Heart left ventricle (tissue), 16 donors: Measurements from ENCODE around the gene AR. TPM values are rescaled to one million over a fixed set of nuclear protein-coding genes. Genes with fewer than 3 reads are reported as not detected.

Experiments
- ATAC-seq, 4 donors: fragments of 200-7000 bp; cut with Tn5 transposase; one replicate each; pipeline ENCODE4 v1.9.1; 2020 to 2022; ENCODE audit warnings: moderate library complexity in 4 of 4, mild to moderate bottlenecking in 3 of 4, moderate number of reproducible peaks in 1 of 4
- DNase-seq, 5 donors: peaks; one replicate each; pipeline ENCODE4 v3.0.0-alpha.2; 2020
- H3K27ac ChIP-seq, 12 donors: fragments of 200-600 bp; sonication (generic) in 4 of 12; one replicate each; pipeline versions ENCODE4 v1.5.0 to v1.8.0; 2016 to 2022; ENCODE audit warnings: mild to moderate bottlenecking in 2 of 12
- H3K27me3 ChIP-seq, 9 donors: fragments of 200-600 bp; sonication (generic) in 2 of 9; one replicate each; pipeline versions ENCODE4 v1.5.1 to v1.8.0; 2016 to 2022; ENCODE audit warnings: mild to moderate bottlenecking in 3 of 9
- H3K36me3 ChIP-seq, 9 donors: fragments of 200-600 bp; sonication (generic) in 2 of 9; one replicate each; pipeline versions ENCODE4 v1.5.0 to v1.8.0; 2018 to 2022; ENCODE audit warnings: mild to moderate bottlenecking in 2 of 9
- H3K4me1 ChIP-seq, 12 donors: fragments of 200-600 bp; sonication (generic) in 4 of 12; one replicate each; pipeline versions ENCODE4 v1.5.0 to v1.8.0; 2016 to 2022; ENCODE audit warnings: mild to moderate bottlenecking in 3 of 12
- H3K4me3 ChIP-seq, 12 donors: fragments of 200-600 bp; sonication (generic) in 4 of 12; one replicate each; pipeline versions ENCODE4 v1.5.0 to v1.8.0; 2017 to 2022; ENCODE audit warnings: mild to moderate bottlenecking in 9 of 12, moderate library complexity in 4 of 12
- H3K9me3 ChIP-seq, 12 donors: fragments of 200-600 bp; sonication (generic) in 4 of 12; one replicate each; pipeline versions ENCODE4 v1.5.0 to v1.8.0; 2016 to 2022; ENCODE audit warnings: mild to moderate bottlenecking in 1 of 12
- POLR2A ChIP-seq, 2 donors: fragments of 450-650 bp; IDR thresholded peaks; one replicate each; pipeline ENCODE4 v1.6.1; 2017; ENCODE audit warnings: antibody characterized with exemption in 2 of 2, mild to moderate bottlenecking in 2 of 2, moderate library complexity in 2 of 2
- WGBS, 4 donors: extraction: QIAGEN DNeasy Blood & Tissue Kit in 2 of 4; methylation state at CpG; one replicate each; pipeline versions ENCODE4 v1.1.5 to v1.1.7; 2013 to 2018; 5-methylcytosine and 5-hydroxymethylcytosine counted together
- intact Hi-C, 10 donors: fragments of 100-400 bp; cut with DNase I; formaldehyde crosslinking; loops; one replicate each; pipeline versions ENCODE4 v1.11.1 to v1.14.2; 2022
- polyA plus RNA-seq, 2 donors: library from polyadenylated mRNA; stranded (reverse); fragments of 200-250 nt; gene quantifications; one replicate each; pipeline ENCODE4 v1.2.3, GENCODE V29; 2013
- total RNA-seq, 9 donors: library from RNA; depleted of rRNA in 2 of 9; stranded (reverse); fragments of >200 nt in 2 of 9; fragmentation: NEBNext Ultra II Directional in 3 of 9; extraction: Animal tissue kit (Norgen Biotek cat#: 25700) in 3 of 9; gene quantifications; one replicate each; pipeline versions ENCODE4 v1.1.0 to v1.2.4, GENCODE V29; 2016 to 2023
- TF ChIP-seq, protein P1 (sequence below), 12 donors: fragments of 200-600 bp; sonication (generic) in 4 of 12; IDR thresholded peaks; one replicate each; pipeline versions ENCODE4 v1.5.0 to v1.8.0; 2018 to 2022; ENCODE audit warnings: antibody characterized with exemption in 12 of 12, mild to moderate bottlenecking in 5 of 12
- donor health status: ischemic (EF 13 %, LVEDD 7.1; RV severe dilation, severe dysfunction).
- donor health status: healthy with polysubstance abuse.
- donor health status: DM: no; HTN: yes; CAD: no.
- donor health status: DM: no; HTN: no; CAD: no.
- donor health status: ischemic (EF 25% LVEDD 6.9; RV normal size, moderate dysfunction).
- donor health status: ischemic (EF 25% LVEDD 5.7; RV mildly dilated, moderate dysfunction).
- donor health status: healthy.
- donor health status: DM: yes; HTN: yes; CAD: no.
- donor health status: ischemic (EF 35%, LVEDD 5.7; RV mildly dilated, moderate dysfunction).
- donor health status: nonischemic (EF 11% LVEDD 7.7; RV severe dilation, severe dysfunction).
- donor health status: DM: yes; HTN: yes; CAD: no.
- donor health status: PGD.
- donor health status: ischemic (EF 29% LVEDD 5.4; RV normal size, mild dysfunction).
- donor health status: nonischemic (EF 23%, LVEDD 6.1; RV moderate dilation, normal function).

AR gene
- total and polyA plus RNA-seq, 11 donors: 3.0 to 30.1 (median 18.1) TPM

DNA sequence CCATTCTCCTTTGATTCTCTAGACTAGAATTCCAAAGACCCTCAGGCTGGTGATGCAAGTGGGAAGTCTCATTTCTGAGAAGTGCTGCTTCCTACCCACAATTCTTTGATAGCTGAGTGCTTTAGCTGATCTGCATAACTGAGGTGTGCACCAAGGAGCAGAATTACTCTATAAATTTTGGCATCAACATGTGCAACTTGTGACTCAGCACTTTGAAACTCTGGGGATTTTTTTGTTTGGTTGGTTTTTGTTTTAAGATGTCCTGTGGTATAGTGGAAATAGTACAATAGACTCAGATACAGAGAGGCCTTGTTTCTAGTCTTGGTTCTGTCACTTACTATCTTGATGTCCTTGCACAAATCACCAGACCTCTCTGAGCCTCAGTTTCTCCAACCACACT is 148.4 kb downstream of the AR start:
- Histone ChIP-seq H3K4me3 (no peak overlapping the region), H3K9me3 (no peaks in the 10 kb centered on the region), H3K27ac (no peak overlapping the region), H3K4me1 (peaks cover 0 to 6% (median 0%) of the 10 kb centered on the region in 12 donors), H3K27me3 (no peaks in the 10 kb centered on the region), H3K36me3 (peaks cover 0 to 3% (median 0%) of the 10 kb centered on the region in 9 donors)
- DNase-seq: no peak
- no peak for TF ChIP-seq POLR2A (IDR thresholded peaks at IDR 0.05)
- TF ChIP-seq, protein P1, sequence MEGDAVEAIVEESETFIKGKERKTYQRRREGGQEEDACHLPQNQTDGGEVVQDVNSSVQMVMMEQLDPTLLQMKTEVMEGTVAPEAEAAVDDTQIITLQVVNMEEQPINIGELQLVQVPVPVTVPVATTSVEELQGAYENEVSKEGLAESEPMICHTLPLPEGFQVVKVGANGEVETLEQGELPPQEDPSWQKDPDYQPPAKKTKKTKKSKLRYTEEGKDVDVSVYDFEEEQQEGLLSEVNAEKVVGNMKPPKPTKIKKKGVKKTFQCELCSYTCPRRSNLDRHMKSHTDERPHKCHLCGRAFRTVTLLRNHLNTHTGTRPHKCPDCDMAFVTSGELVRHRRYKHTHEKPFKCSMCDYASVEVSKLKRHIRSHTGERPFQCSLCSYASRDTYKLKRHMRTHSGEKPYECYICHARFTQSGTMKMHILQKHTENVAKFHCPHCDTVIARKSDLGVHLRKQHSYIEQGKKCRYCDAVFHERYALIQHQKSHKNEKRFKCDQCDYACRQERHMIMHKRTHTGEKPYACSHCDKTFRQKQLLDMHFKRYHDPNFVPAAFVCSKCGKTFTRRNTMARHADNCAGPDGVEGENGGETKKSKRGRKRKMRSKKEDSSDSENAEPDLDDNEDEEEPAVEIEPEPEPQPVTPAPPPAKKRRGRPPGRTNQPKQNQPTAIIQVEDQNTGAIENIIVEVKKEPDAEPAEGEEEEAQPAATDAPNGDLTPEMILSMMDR (IDR thresholded peaks at IDR 0.05): no peak
- intact Hi-C loops: no loop called here
- no peak for ATAC-seq

DNA sequence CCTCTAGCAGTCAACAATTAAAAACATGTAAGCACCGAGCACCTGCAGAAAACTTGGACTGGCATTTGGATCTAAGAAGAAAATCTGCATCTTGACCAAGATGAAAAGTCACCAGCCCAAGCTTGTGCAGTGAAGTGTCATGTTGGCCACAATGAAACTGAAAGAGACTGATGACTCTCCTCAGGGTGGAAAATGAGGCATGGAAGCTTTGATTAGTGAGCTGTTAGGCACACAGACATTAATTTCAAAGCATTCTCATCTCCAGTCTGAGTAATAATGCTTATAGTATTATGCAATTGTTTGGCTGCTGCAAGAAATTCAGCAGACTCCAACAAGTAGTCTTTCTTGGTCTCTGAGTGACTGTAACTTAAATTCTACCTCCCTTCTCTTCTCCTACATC is 150.1 kb downstream of the AR start:
- TF ChIP-seq, protein P1 (IDR thresholded peaks at IDR 0.05): no peak
- TF ChIP-seq POLR2A (IDR thresholded peaks at IDR 0.05): no peak
- H3K27ac ChIP-seq: no peak overlapping the region
- H3K27me3 ChIP-seq: no peaks in the 10 kb centered on the region
- 83 to 91% (median 87%) methylated on average over 1 of the region's 1 CpG for WGBS, 4 donors
- peaks cover 0 to 3% (median 0%) of the 10 kb centered on the region in 9 donors for H3K36me3 ChIP-seq
- DNase-seq: no peak
- ATAC-seq: no peak
- peaks cover 0 to 6% (median 0%) of the 10 kb centered on the region in 12 donors for H3K4me1 ChIP-seq
- no peak overlapping the region for H3K4me3 ChIP-seq
- intact Hi-C loops: no loop called here
- H3K9me3 ChIP-seq: peaks cover 0 to under 1% (median 0%) of the 10 kb centered on the region in 12 donors

- intact Hi-C loops: no loop called here
- peaks cover 0 to 6% (median 0%) of the 10 kb centered on the region in 12 donors for H3K4me1 ChIP-seq
- no peak overlapping the region for H3K27ac ChIP-seq
- H3K9me3 ChIP-seq: peaks cover 0 to 5% (median 0%) of the 10 kb centered on the region in 12 donors
- H3K36me3 ChIP-seq: no peaks in the 10 kb centered on the region
- ATAC-seq (no peak), DNase-seq (no peak)
- peaks cover 0 to 4% (median 0%) of the 10 kb centered on the region in 9 donors for H3K27me3 ChIP-seq
- TF ChIP-seq, protein P1 (IDR thresholded peaks at IDR 0.05): no peak
- H3K4me3 ChIP-seq: no peak overlapping the region
Observed at GRCh38 chrX:67697452-67697851, 153.6 kb downstream of the AR start.

DNA sequence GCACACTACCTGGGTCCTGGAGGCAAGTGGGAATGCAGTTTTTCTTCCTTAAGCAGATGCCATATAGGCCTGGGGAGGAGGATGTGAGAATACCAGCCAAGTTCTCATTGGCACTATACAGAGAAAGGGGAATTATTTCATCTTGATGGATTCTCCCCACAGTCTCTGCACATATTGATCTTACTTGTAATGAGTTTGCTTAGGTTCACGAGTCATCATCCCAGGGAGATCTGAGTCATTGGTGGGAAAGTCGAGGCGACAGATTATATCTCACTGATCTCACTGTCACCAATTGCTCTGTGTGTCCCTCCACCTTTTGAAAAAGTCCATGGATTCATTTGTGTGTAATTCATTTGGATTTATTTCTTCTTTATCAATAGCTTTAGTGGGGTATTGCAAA is 156.8 kb downstream of the AR start:
- TF ChIP-seq, protein P1 (IDR thresholded peaks at IDR 0.05): no peak
- Histone ChIP-seq H3K4me3 (no peak overlapping the region), H3K4me1 (peaks cover 0 to 6% (median 0%) of the 10 kb centered on the region in 12 donors), H3K36me3 (no peaks in the 10 kb centered on the region), H3K27ac (no peak overlapping the region), H3K9me3 (peaks cover 0 to 5% (median 0%) of the 10 kb centered on the region in 12 donors), H3K27me3 (peaks cover 0 to 4% (median 0%) of the 10 kb centered on the region in 9 donors)
- 77 to 93% (median 89%) methylated on average over 3 of the region's 3 CpGs for WGBS, 4 donors
- ATAC-seq: no peak
- DNase-seq: no peak
- intact Hi-C loops: no loop called here
